Astrocyte of the cerebellum (primary cell): ENCODE data around the gene UBE2K.

Experiments
- DNase-seq: peaks from one replicate; pipeline ENCODE4 v3.0.0-alpha.2; 2011; ENCODE audit warnings: low read depth
- H3K4me3 ChIP-seq: 2 replicates; pipeline ENCODE4 v1.5.1; 2011; ENCODE audit warnings: mild to moderate bottlenecking, low read depth, low read length, moderate library complexity
- in situ Hi-C: cut with HindIII; loops from 2 replicates; pipeline ENCODE4 v1.10.0; 2017; ENCODE audit warnings: low sequenced_read_pairs
- TF ChIP-seq, protein P1 (sequence below): IDR thresholded peaks from 2 replicates; pipeline ENCODE4 v1.5.1; 2012; ENCODE audit warnings: low read length, low read depth, moderate library complexity, mild to moderate bottlenecking; ENCODE audit errors: missing control alignments

The UBE2K gene

DNA sequence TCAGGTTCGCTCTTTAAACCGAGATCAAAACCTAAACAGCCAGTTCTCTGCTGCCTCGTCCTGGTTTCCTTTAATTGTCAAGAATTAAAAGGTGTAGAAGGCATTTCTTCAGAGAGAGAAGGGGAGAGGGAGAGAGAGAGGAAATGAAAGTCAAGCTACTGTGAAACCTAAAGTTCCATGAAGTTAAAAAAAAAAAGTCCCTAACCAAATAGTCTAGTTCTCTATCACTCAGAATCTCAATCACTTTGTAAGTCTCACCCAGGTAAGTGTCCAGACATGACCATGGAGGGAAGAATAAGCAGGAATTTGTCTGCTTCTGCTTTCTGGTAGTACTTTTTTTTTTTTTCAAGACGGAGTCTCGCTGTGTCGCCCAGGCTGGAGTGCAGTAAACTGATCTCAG is 40.5 kb upstream of the UBE2K start:
- H3K4me3 ChIP-seq, result no peak overlapping the region
- DNase-seq, result no peak
- TF ChIP-seq, protein P1, sequence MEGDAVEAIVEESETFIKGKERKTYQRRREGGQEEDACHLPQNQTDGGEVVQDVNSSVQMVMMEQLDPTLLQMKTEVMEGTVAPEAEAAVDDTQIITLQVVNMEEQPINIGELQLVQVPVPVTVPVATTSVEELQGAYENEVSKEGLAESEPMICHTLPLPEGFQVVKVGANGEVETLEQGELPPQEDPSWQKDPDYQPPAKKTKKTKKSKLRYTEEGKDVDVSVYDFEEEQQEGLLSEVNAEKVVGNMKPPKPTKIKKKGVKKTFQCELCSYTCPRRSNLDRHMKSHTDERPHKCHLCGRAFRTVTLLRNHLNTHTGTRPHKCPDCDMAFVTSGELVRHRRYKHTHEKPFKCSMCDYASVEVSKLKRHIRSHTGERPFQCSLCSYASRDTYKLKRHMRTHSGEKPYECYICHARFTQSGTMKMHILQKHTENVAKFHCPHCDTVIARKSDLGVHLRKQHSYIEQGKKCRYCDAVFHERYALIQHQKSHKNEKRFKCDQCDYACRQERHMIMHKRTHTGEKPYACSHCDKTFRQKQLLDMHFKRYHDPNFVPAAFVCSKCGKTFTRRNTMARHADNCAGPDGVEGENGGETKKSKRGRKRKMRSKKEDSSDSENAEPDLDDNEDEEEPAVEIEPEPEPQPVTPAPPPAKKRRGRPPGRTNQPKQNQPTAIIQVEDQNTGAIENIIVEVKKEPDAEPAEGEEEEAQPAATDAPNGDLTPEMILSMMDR, result no peak
- in situ Hi-C loops, result no loop called here

DNA sequence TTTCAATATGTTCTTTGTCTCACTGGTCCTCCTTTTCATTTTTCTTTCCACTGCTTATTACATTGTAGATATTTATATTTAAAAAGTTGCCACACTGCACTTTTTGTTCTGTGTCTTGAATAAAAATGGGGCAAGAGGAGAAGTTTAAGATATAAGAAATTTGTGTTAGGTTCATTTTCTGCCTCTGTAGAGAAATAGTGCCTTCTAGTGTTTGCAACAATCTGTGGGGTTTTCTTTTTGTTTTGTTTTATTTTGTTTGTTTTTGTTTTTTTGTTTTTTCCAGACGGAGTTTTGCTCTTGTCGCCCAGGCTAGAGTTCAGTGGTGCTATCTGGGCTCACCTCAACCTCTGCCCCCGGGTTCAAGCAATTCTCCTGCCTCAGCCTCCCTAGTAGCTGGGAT is 39.2 kb upstream of the UBE2K start:
- in situ Hi-C loops, result no loop called here
- TF ChIP-seq, protein P1, result peak; percentile 32
- no peak for DNase-seq
- H3K4me3 ChIP-seq, result no peak overlapping the region

DNA sequence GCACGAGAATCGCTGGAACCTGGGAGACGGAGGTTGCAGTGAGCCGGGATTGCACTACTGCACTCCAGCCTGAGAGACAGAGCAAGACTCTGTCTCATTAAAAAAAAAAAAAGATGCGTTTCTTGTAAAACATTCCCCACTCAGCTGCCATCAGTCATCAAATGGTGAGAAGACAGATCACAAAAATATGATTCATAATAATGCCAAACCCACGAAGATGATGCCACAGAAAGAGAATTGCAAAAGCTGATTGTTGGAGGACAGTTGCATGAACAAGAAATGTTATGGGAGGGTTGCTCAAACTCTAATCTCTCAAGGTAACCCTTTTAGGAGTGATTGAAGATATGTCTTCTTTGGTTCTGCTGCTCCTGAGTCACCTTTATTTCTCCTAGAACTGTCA is 37.9 kb upstream of the UBE2K start:
- no peak for DNase-seq
- TF ChIP-seq, protein P1, result no peak
- in situ Hi-C loops, result no loop called here
- H3K4me3 ChIP-seq, result no peak overlapping the region

DNA sequence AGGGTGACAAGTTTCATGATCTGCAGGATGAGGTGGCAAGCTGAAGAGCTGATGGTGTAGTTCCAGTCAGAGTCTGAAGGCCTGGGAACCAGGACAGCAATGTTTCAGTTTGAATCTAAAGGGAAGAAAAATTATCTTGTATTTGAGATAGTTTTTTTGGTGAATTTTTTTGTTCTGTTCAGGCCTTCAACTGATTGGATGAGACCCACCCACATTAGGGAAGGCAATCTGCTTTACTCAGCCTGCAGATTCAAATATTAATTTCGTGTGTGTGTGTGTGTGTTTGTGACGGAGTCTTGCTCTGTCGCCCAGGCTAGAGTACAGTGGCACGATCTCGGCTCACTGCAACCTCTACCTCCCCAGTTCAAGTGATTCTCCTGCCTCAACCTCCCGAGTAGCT is 37.2 kb upstream of the UBE2K start:
- in situ Hi-C loops, result no loop called here

DNA sequence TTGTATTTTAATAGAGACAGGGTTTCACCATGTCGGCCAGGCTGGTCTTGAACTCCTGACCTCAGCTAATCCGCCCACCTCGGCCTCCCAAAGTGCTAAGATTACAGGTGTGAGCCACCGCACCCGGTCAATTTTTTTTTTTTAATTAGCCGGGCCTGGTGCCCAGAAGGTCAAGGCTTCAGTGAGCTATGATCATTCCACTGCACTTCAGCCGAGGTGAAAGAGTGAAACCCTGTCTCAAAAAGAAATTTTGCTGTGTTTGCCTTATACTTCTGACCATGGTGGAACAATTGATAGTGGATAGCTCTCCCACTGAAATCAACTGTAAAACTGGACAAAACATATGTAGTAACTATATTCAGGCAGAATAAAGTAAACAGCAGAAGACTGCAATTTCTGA is 35.3 kb upstream of the UBE2K start:
- H3K4me3 ChIP-seq, result no peak overlapping the region
- DNase-seq, result no peak
- in situ Hi-C loops, result no loop called here
- TF ChIP-seq, protein P1, result no peak

More for the DNA sequence above, 37.2 kb upstream of the UBE2K start:
- TF ChIP-seq, protein P1, result no peak
- no peak for DNase-seq
- no peak overlapping the region for H3K4me3 ChIP-seq

DNA sequence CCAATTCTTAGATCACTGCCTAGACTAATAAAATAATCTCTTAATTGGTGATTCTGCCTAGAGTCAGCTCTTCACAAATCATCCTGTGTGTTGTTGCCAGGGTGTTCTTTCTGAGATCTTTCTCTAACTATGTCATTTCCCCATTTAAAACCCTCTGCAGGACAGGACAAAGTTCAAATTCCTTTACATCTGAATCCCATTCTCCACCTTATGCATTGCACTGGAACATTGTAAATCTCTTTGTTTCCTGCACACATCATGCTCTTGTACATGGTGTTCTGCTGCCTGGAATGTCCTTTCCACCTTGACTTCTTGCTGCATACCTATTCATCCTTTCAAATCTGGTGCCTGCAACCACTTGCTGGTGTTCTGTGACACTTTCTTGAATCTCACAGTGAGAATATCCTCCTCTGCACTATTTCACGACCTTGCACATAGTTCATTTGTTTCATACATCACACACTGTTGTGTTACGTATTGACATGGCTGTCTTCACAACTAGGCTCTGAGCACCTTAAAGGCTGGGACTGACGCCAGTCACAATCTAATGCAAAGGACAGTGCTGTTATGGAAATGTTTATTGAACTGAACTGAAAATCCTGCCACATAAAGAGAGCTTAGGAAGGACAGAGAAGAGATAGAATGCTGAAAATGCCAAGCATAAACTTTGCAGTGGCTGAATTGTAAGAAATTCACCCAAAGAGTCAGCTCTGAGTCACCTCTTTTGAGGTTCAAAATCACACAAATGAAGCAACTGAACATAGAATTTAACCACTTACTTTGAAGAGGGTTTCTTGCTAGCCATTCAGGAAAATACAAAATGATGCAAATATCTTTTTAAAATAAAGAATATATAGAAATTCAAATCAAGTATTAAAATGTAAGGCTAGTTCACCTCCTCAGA is 32.9 kb upstream of the UBE2K start:
- DNase-seq, result no peak
- no peak overlapping the region for H3K4me3 ChIP-seq
- in situ Hi-C loops, result no loop called here
- TF ChIP-seq, protein P1, result no peak
